H1 (cell line): ENCODE data around the gene CTTNBP2NL.

ENCODE experiments used
- BACH1 ChIP-seq: IDR thresholded peaks from 2 replicates; pipeline ENCODE4 v1.6.1; 2012; ENCODE audit warnings: low read length, improper control_type of control experiment
- CHD1 ChIP-seq: IDR thresholded peaks from 2 replicates; pipeline ENCODE4 v1.6.1; 2012; ENCODE audit warnings: low read depth, low read length, improper control_type of control experiment
- CTBP2 ChIP-seq: IDR thresholded peaks from 2 replicates; pipeline ENCODE4 v1.7.0; 2011; ENCODE audit warnings: borderline replicate concordance, mild to moderate bottlenecking, moderate library complexity, mixed read lengths, low read length; ENCODE audit not compliant: insufficient read depth, insufficient read length
- CTCF ChIP-seq, 3 experiments: IDR thresholded peaks; 1 replicate in 2 of 3; 2 replicates in 1 of 3; pipeline versions ENCODE4 v1.5.1 to v1.6.1; 2011; ENCODE audit warnings: low read length in 3 of 3, mild to moderate bottlenecking in 3 of 3, inconsistent platforms in 2 of 3, low read depth in 1 of 3, moderate library complexity in 1 of 3; ENCODE audit not compliant: insufficient read depth in 1 of 3; ENCODE audit errors: control extremely low read depth in 1 of 3
- EP300 ChIP-seq, 2 experiments: IDR thresholded peaks; 1 replicate in 1 of 2; 2 replicates in 1 of 2; pipeline ENCODE4 v1.6.1; 2011 to 2012; ENCODE audit warnings: low read depth in 2 of 2, low read length in 2 of 2, mild to moderate bottlenecking in 2 of 2, borderline replicate concordance in 1 of 2, inconsistent platforms in 1 of 2, moderate library complexity in 1 of 2
- EZH2 ChIP-seq: fragments of 200-600 bp; sonication (generic); IDR thresholded peaks from 2 replicates; pipeline ENCODE4 v1.7.1; 2012; ENCODE audit warnings: low read depth, mild to moderate bottlenecking, moderate library complexity, low read length, inconsistent platforms; ENCODE audit not compliant: severe bottlenecking
- FOSL1 ChIP-seq: IDR thresholded peaks from 2 replicates; pipeline ENCODE4 v1.6.1; 2011; ENCODE audit warnings: mild to moderate bottlenecking, low read depth, low read length, moderate library complexity; ENCODE audit not compliant: insufficient read depth
- MAX ChIP-seq: IDR thresholded peaks from 2 replicates; pipeline ENCODE4 v1.6.1; 2012; ENCODE audit warnings: inconsistent platforms
- POLR2A ChIP-seq, 2 experiments: IDR thresholded peaks; 1 replicate in 1 of 2; 2 replicates in 1 of 2; pipeline ENCODE4 v1.6.1; 2011; ENCODE audit warnings: low read depth in 2 of 2, low read length in 2 of 2, mild to moderate bottlenecking in 2 of 2; ENCODE audit errors: control extremely low read depth in 1 of 2
- POLR2AphosphoS5 ChIP-seq: IDR thresholded peaks from 2 replicates; pipeline ENCODE4 v1.6.1; 2011; ENCODE audit warnings: low read depth, low read length
- RAD21 ChIP-seq, 2 experiments: IDR thresholded peaks in 1 of 2; conservative IDR thresholded peaks in 1 of 2; 2 replicates each; pipeline ENCODE4 v1.6.1; 2011; ENCODE audit warnings: low read depth in 2 of 2, low read length in 2 of 2, improper control_type of control experiment in 1 of 2, inconsistent platforms in 1 of 2, mild to moderate bottlenecking in 1 of 2, moderate library complexity in 1 of 2
- TAF1 ChIP-seq: IDR thresholded peaks from 2 replicates; pipeline ENCODE4 v1.6.1; 2011; ENCODE audit warnings: mild to moderate bottlenecking, low read depth, low read length

GRCh38 chr1:112478314-112478713, 82.3 kb downstream of the CTTNBP2NL start:
- no peak for TF ChIP-seq CTCF (IDR thresholded peaks at IDR 0.05; ENCODE audit: control extremely low read depth in 1 of 3, insufficient read depth in 1 of 3, low read depth in 1 of 3, low read length in 3 of 3)
- no peak for TF ChIP-seq POLR2AphosphoS5
- no peak for TF ChIP-seq RAD21 (IDR thresholded peaks at IDR 0.05 in 1 of 2, conservative IDR thresholded peaks at IDR 0.05 in 1 of 2; ENCODE audit: low read depth in 2 of 2, low read length in 2 of 2)
- TF ChIP-seq CHD1: no peak
- no peak for TF ChIP-seq POLR2A (IDR thresholded peaks at IDR 0.05; ENCODE audit: control extremely low read depth in 1 of 2, low read depth in 2 of 2, low read length in 2 of 2)
- no peak for TF ChIP-seq EP300 (IDR thresholded peaks at IDR 0.05; ENCODE audit: borderline replicate concordance in 1 of 2, low read depth in 2 of 2, low read length in 2 of 2)
- TF ChIP-seq CTBP2: no peak
- no peak for TF ChIP-seq FOSL1
- no peak for TF ChIP-seq BACH1
- TF ChIP-seq EZH2: no peak
- TF ChIP-seq MAX: no peak
- no peak for TF ChIP-seq TAF1
